SU-DHL-6 (cell line): ENCODE data around the gene GATD1.

Experiments used
- H2AFZ ChIP-seq: fragments of 200-600 bp; sonication (generic); 2 replicates; pipeline ENCODE4 v1.6.1; 2014; ENCODE audit warnings: low read depth, mild to moderate bottlenecking, moderate library complexity, mixed read lengths, antibody characterized with exemption, low read length; ENCODE audit not compliant: severe bottlenecking
- H3F3A ChIP-seq: fragments of 200-600 bp; shearing (Covaris generic); 2 replicates; pipeline ENCODE4 v1.6.0; 2016; ENCODE audit warnings: antibody characterized with exemption, mild to moderate bottlenecking; ENCODE audit not compliant: insufficient read depth
- H3K27ac ChIP-seq: fragments of 200-600 bp; sonication (generic); 2 replicates; pipeline ENCODE4 v1.5.1; 2016; ENCODE audit warnings: low read depth, mild to moderate bottlenecking, low read length, moderate library complexity, mixed read lengths
- H3K27me3 ChIP-seq: fragments of 200-600 bp; sonication (generic), shearing (Covaris generic); 2 replicates; pipeline ENCODE4 v1.6.0; 2014; ENCODE audit warnings: mild to moderate bottlenecking, low read length
- H3K36me3 ChIP-seq: fragments of 200-600 bp; sonication (generic); 2 replicates; pipeline ENCODE4 v1.6.1; 2014; ENCODE audit warnings: mild to moderate bottlenecking, low read length, mixed read lengths
- H3K4me2 ChIP-seq: fragments of 300-600, 200-600 bp; shearing (Covaris generic), sonication (generic); 2 replicates; pipeline ENCODE4 v1.6.0; 2014; ENCODE audit warnings: low read length, low read depth, mild to moderate bottlenecking; ENCODE audit not compliant: poor library complexity, severe bottlenecking
- H3K4me3 ChIP-seq: fragments of 200-600 bp; sonication (generic); 2 replicates; pipeline ENCODE4 v1.5.1; 2014; ENCODE audit warnings: antibody characterized with exemption, low read length, mild to moderate bottlenecking, mixed read lengths; ENCODE audit not compliant: insufficient read depth, poor library complexity, severe bottlenecking
- H3K79me2 ChIP-seq: fragments of 200-600 bp; sonication (generic); 2 replicates; pipeline ENCODE4 v1.6.1; 2014; ENCODE audit warnings: mild to moderate bottlenecking, low read length, moderate library complexity; ENCODE audit not compliant: insufficient read depth
- H3K9ac ChIP-seq: fragments of 200-600 bp; sonication (generic); 2 replicates; pipeline ENCODE4 v1.7.0; 2014; ENCODE audit warnings: mild to moderate bottlenecking, low read length
- H3K9me2 ChIP-seq: fragments of 200-600 bp; sonication (generic); replicated peaks from 2 replicates; pipeline ENCODE4 v1.6.1; 2014; ENCODE audit warnings: low read length; ENCODE audit not compliant: insufficient read depth
- H3K9me3 ChIP-seq: fragments of 200-600 bp; sonication (generic); 2 replicates; pipeline ENCODE4 v1.6.1; 2014; ENCODE audit warnings: low read length, mixed read lengths; ENCODE audit not compliant: insufficient read depth
- H4K20me1 ChIP-seq: fragments of 200-600 bp; sonication (generic); 2 replicates; pipeline ENCODE4 v1.6.1; 2014; ENCODE audit warnings: low read depth, mild to moderate bottlenecking, antibody characterized with exemption, low read length, moderate library complexity, mixed read lengths
- EZH2phosphoT487 ChIP-seq: fragments of 200-600 bp; sonication (generic), shearing (Covaris generic); conservative IDR thresholded peaks from 2 replicates; pipeline ENCODE4 v1.6.1; 2018; ENCODE audit warnings: mild to moderate bottlenecking, antibody characterized with exemption, low read length, moderate library complexity, mixed read lengths
- TF ChIP-seq, protein P1 (sequence below): fragments of 200-600 bp; sonication (generic); IDR thresholded peaks from one replicate; pipeline ENCODE4 v1.5.1; 2017; ENCODE audit warnings: antibody characterized with exemption, mild to moderate bottlenecking, low read length, moderate library complexity; ENCODE audit not compliant: insufficient read depth, poor library complexity, severe bottlenecking

The GATD1 gene

DNA sequence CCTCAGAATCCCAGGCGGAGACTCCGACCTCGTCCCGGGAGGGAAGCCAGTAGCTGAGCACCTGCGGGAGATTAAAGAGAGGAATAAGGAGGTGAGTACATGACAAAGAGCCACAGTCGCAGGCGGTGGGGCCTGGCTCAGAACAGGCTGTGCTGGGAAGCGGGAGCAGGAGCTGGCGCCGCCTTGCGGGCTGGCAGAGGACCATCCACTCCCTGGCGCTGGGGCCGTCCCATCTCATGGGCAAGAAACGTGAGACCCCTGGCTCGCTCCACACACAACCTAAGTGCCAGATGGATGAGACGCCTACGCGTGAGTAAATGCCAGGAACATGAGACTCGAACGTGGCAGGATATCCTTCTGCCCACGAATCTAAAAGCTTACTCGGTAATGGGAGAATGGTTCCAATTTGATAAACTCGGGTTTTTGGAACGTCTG lies 6.3 kb upstream of the GATD1 start:
- Histone ChIP-seq H2AFZ (no peak overlapping the region), H3K4me3 (no peak overlapping the region), H3K27ac (no peak overlapping the region), H3K36me3 (no peaks in the 10 kb centered on the region), H3F3A (0 out of 2 replicates have a peak, but pooled peaks cover 2% of the 10 kb centered on the region), H3K27me3 (no peaks in the 10 kb centered on the region), H3K9me2 (no peaks in the 10 kb centered on the region), H3K79me2 (peaks cover under 1% of the 10 kb centered on the region; the same call in 1 of the 2 replicates), H4K20me1 (no peaks in the 10 kb centered on the region), H3K9me3 (no peaks in the 10 kb centered on the region), H3K9ac (no peak overlapping the region), H3K4me2 (no peak overlapping the region)
- no peak for TF ChIP-seq EZH2phosphoT487
- TF ChIP-seq, protein P1, sequence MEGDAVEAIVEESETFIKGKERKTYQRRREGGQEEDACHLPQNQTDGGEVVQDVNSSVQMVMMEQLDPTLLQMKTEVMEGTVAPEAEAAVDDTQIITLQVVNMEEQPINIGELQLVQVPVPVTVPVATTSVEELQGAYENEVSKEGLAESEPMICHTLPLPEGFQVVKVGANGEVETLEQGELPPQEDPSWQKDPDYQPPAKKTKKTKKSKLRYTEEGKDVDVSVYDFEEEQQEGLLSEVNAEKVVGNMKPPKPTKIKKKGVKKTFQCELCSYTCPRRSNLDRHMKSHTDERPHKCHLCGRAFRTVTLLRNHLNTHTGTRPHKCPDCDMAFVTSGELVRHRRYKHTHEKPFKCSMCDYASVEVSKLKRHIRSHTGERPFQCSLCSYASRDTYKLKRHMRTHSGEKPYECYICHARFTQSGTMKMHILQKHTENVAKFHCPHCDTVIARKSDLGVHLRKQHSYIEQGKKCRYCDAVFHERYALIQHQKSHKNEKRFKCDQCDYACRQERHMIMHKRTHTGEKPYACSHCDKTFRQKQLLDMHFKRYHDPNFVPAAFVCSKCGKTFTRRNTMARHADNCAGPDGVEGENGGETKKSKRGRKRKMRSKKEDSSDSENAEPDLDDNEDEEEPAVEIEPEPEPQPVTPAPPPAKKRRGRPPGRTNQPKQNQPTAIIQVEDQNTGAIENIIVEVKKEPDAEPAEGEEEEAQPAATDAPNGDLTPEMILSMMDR, result peak; percentile 30

- Histone ChIP-seq H3K4me3 (no peak overlapping the region), H3K36me3 (no peaks in the 10 kb centered on the region), H3K9ac (no peak overlapping the region)
Observed at GRCh38 chr11:782264-783174, 5.2 kb upstream of the GATD1 start.

DNA sequence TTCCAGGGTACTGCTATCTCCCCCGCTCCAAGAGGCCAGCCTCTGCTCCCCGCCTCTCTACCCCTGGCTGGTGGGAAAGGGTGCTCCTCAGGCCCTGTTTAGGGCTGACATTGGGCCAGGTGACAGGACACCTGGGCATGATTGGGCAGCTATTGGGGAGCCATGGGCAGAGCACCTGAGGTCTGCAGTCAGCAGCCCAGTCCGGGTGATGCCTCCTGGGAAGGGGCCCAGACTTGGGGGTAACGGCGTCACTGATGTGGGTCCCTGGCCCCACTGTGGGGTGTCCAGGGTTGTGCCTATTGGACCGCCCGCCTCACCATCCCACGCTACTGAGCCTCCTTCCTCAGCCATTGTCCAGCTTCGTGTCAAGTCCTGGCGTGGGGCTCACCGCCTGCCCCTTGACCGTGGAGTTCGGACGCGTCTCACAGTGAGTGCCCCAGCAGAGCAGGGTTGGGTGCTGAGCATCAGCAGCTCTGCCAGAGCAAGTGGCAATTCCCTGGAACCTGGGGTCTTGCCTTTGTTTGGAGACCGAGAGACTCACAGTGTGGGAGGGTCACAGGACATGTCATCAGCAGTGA lies 2.8 kb upstream of the GATD1 start:
- Histone ChIP-seq H3K9me2 (no peaks in the 10 kb centered on the region), H3K27ac (no peak overlapping the region), H3K9me3 (no peaks in the 10 kb centered on the region), H3K36me3 (no peaks in the 10 kb centered on the region), H3K27me3 (no peaks in the 10 kb centered on the region), H3K4me3 (no peak overlapping the region), H4K20me1 (no peaks in the 10 kb centered on the region), H3K9ac (no peak overlapping the region), H2AFZ (no peak overlapping the region), H3K79me2 (peaks cover 30% of the 10 kb centered on the region), H3F3A (0 out of 2 replicates have a peak, but pooled peaks cover 2% of the 10 kb centered on the region), H3K4me2 (no peak overlapping the region)
- TF ChIP-seq, protein P1, result no peak
- TF ChIP-seq EZH2phosphoT487, result no peak

More at GRCh38 chr11:782264-783174, 5.2 kb upstream of the GATD1 start:
- Histone ChIP-seq H3K27me3 (no peaks in the 10 kb centered on the region), H3K27ac (no peak overlapping the region), H3K4me2 (no peak overlapping the region), H3K79me2 (peaks cover 11% of the 10 kb centered on the region; the same call in 1 of the 2 replicates), H3K9me3 (no peaks in the 10 kb centered on the region), H4K20me1 (no peaks in the 10 kb centered on the region), H3K9me2 (no peaks in the 10 kb centered on the region), H2AFZ (no peak overlapping the region), H3F3A (0 out of 2 replicates have a peak, but pooled peaks cover 2% of the 10 kb centered on the region)
- TF ChIP-seq EZH2phosphoT487, result no peak
- TF ChIP-seq, protein P1, result no peak
